Endothelial cell of umbilical vein (primary cell): ENCODE measurements around the gene ZNF3. TPM values are rescaled to one million over a fixed set of nuclear protein-coding genes. Genes with fewer than 3 reads are reported as not detected.
A peak's percentile ranks its signal among the peaks of the same experiment; 100 is the strongest.

Source experiments
- BruUV-seq: library from RNA; stranded (reverse); fragments of 400-500 nt; replicated peaks from 2 replicates; lab custom pipeline; 2021; lab: Mats Ljungman, UMichigan
- CTCF ChIA-PET: fragments of 300-600, 350-600 bp; sonication (Branson Sonifier 250); formaldehyde crosslinking; loops from one replicate; lab custom pipeline; 2021; ENCODE audit warnings: antibody characterized with exemption, inconsistent platforms; lab: Charles Lee
- POLR2A ChIA-PET: fragments of 300-600, 350-600 bp; sonication (Branson Sonifier 250); formaldehyde crosslinking; loops from one replicate; lab custom pipeline; 2021; ENCODE audit warnings: antibody characterized with exemption, inconsistent platforms; lab: Charles Lee
- DNase-seq: peaks from one replicate; pipeline ENCODE4 v3.0.0-alpha.2; 2011; ENCODE audit warnings: low read depth, low spot score
- FAIRE-seq: peaks from 2 replicates; lab custom pipeline; 2011; peaks lifted over from hg19 to GRCh38; lab: Jason Lieb, UNC
- H2AFZ ChIP-seq: 2 replicates; pipeline ENCODE4 v1.6.0; 2012; ENCODE audit warnings: low read depth, low read length, control low read depth, inconsistent platforms
- H3K27ac ChIP-seq: 2 replicates; pipeline ENCODE4 v1.5.1; 2011; ENCODE audit warnings: low read depth, mild to moderate bottlenecking, control low read depth, low read length, moderate library complexity; ENCODE audit not compliant: insufficient read depth
- H3K27me3 ChIP-seq, 2 experiments: 2 replicates each; pipeline versions ENCODE4 v1.6.0 to v1.6.1; 2011; ENCODE audit warnings: low read length in 2 of 2, mixed read lengths in 1 of 2; ENCODE audit not compliant: control insufficient read depth in 2 of 2, insufficient read depth in 2 of 2
- H3K36me3 ChIP-seq, 2 experiments: 2 replicates in 1 of 2; 3 replicates in 1 of 2; pipeline ENCODE4 v1.5.1; 2011; ENCODE audit warnings: low read length in 2 of 2, mild to moderate bottlenecking in 1 of 2, moderate library complexity in 1 of 2; ENCODE audit not compliant: control insufficient read depth in 2 of 2, insufficient read depth in 2 of 2; ENCODE audit errors: extremely low read depth in 1 of 2
- H3K4me1 ChIP-seq: 3 replicates; pipeline ENCODE4 v1.5.1; 2011; ENCODE audit warnings: mild to moderate bottlenecking, low read length; ENCODE audit not compliant: control insufficient read depth, insufficient read depth; ENCODE audit errors: extremely low read depth
- H3K4me2 ChIP-seq: 2 replicates; pipeline ENCODE4 v1.6.1; 2011; ENCODE audit warnings: low read length, control low read depth, mixed read lengths; ENCODE audit not compliant: insufficient read depth
- H3K4me3 ChIP-seq, 3 experiments: fragments of 200-600 bp in 1 of 3; sonication (generic), shearing (Covaris generic) in 1 of 3; replicated peaks in 1 of 3; 2 replicates each; pipeline ENCODE4 v1.5.1; 2011 to 2016; ENCODE audit warnings: control low read depth in 3 of 3, low read length in 3 of 3, mild to moderate bottlenecking in 2 of 3, inconsistent platforms in 1 of 3, low read depth in 1 of 3, moderate library complexity in 1 of 3; ENCODE audit not compliant: insufficient read depth in 1 of 3
- H3K79me2 ChIP-seq: 2 replicates; pipeline ENCODE4 v1.6.0; 2012; ENCODE audit warnings: low read length, inconsistent platforms; ENCODE audit not compliant: control insufficient read depth, insufficient read depth
- H3K9ac ChIP-seq: replicated peaks from 2 replicates; pipeline ENCODE3; 2011; ENCODE audit warnings: low read length, control low read depth; ENCODE audit not compliant: insufficient read depth; ENCODE audit errors: extremely low read depth
- H3K9me1 ChIP-seq: replicated peaks from 3 replicates; pipeline ENCODE4 v1.6.0; 2011; ENCODE audit warnings: mild to moderate bottlenecking, low read length; ENCODE audit not compliant: control insufficient read depth, insufficient read depth; ENCODE audit errors: extremely low read depth
- H3K9me3 ChIP-seq: replicated peaks from 2 replicates; pipeline ENCODE4 v1.5.1; 2012; ENCODE audit warnings: low read length, inconsistent platforms; ENCODE audit not compliant: control insufficient read depth, insufficient read depth
- H4K20me1 ChIP-seq: replicated peaks from 2 replicates; pipeline ENCODE3; 2011; ENCODE audit warnings: mild to moderate bottlenecking, low read length; ENCODE audit not compliant: control insufficient read depth, insufficient read depth; ENCODE audit errors: extremely low read depth
- CTCF ChIP-seq, 2 donors: IDR thresholded peaks; 1 replicate in 1 of 2; 2 replicates in 1 of 2; pipeline ENCODE4 v1.5.1; 2011; ENCODE audit warnings: low read length in 2 of 2, mild to moderate bottlenecking in 2 of 2, moderate library complexity in 2 of 2, control low read depth in 1 of 2, inconsistent platforms in 1 of 2, low read depth in 1 of 2; ENCODE audit not compliant: insufficient read depth in 1 of 2; ENCODE audit errors: extremely low read depth in 1 of 2
- EZH2 ChIP-seq: IDR thresholded peaks from 2 replicates; pipeline ENCODE4 v1.6.1; 2012; ENCODE audit warnings: borderline replicate concordance, low read depth, mild to moderate bottlenecking, moderate library complexity, low read length, inconsistent platforms; ENCODE audit not compliant: severe bottlenecking
- FOS ChIP-seq: IDR thresholded peaks from 2 replicates; pipeline ENCODE4 v1.6.1; 2011; ENCODE audit warnings: mild to moderate bottlenecking, low read length, moderate library complexity, borderline replicate concordance; ENCODE audit not compliant: insufficient read depth
- GATA2 ChIP-seq: IDR thresholded peaks from 2 replicates; pipeline ENCODE4 v1.7.0; 2011; ENCODE audit warnings: low read depth, mild to moderate bottlenecking, moderate library complexity, mixed read lengths, low read length; ENCODE audit not compliant: insufficient read length, insufficient read depth
- JUN ChIP-seq: IDR thresholded peaks from 2 replicates; pipeline ENCODE4 v1.6.1; 2011; ENCODE audit warnings: borderline replicate concordance, low read depth; ENCODE audit not compliant: insufficient read length, insufficient read depth
- MAX ChIP-seq: IDR thresholded peaks from 2 replicates; pipeline ENCODE4 v1.6.1; 2011; ENCODE audit not compliant: insufficient read depth, insufficient read length
- MYC ChIP-seq: IDR thresholded peaks from one replicate; pipeline ENCODE4 v1.6.1; 2011; ENCODE audit warnings: mild to moderate bottlenecking, low read depth, low read length
- POLR2A ChIP-seq: IDR thresholded peaks from 2 replicates; pipeline ENCODE4 v1.6.1; 2012; ENCODE audit warnings: low read depth, mild to moderate bottlenecking, control low read depth, low read length
- POLR2AphosphoS5 ChIP-seq: IDR thresholded peaks from 2 replicates; pipeline ENCODE4 v1.6.1; 2012; ENCODE audit warnings: low read depth, mild to moderate bottlenecking, control low read depth, low read length, moderate library complexity; ENCODE audit not compliant: insufficient read depth
- dilution Hi-C: fragments of 300-500 bp; cut with MboI; formaldehyde crosslinking; loops from one replicate; pipeline ENCODE4 v1.15.0; 2019; ENCODE audit warnings: low sequenced_read_pairs; ENCODE audit not compliant: extremely low pct_ligation_motif_present
- intact Hi-C: fragments of 100-400 bp; cut with micrococcal nuclease; formaldehyde crosslinking; loops from one replicate; pipeline ENCODE4 v1.10.0; 2022
- polyA plus RNA-seq, 4 experiments: library from polyadenylated mRNA; depleted of rRNA in 3 of 4; stranded (reverse) in 3 of 4; unstranded in 1 of 4; fragments of >200 nt; gene quantifications; 2 replicates each; pipeline versions ENCODE4 v1.2.1 to v1.2.3, GENCODE V29; 2011 to 2012; ENCODE audit warnings: missing spikeins in 1 of 4
- total RNA-seq: library from RNA; stranded (reverse); gene quantifications from 2 replicates; pipeline ENCODE4 v1.2.3, GENCODE V29; 2021

The ZNF3 gene
- total and polyA plus RNA-seq, 2 donors (not counting 3 experiments of a cell fraction or from before 2014, with no cell fraction given): 21.8 to 30.9 TPM

- H2AFZ ChIP-seq: no peak overlapping the region
Observed at GRCh38 chr7:100038326-100038725, 43.2 kb downstream of the ZNF3 start.

GRCh38 chr7:100035876-100036275, 45.6 kb downstream of the ZNF3 start:
- no peak for FAIRE-seq
- CTCF ChIA-PET: interaction anchor here (0.9 kb wide), 1 partner anchor 18 kb away, joined by 3 read pairs; no protein-coding TSS in a partner anchor
- no peaks in the 10 kb centered on the region for H4K20me1 ChIP-seq
- H3K36me3 ChIP-seq: peaks cover 19 to 33% of the 10 kb centered on the region in 2 experiments
- BruUV-seq: no TSS peak
- no peak for DNase-seq
- TF ChIP-seq MYC (no peak), GATA2 (no peak), POLR2AphosphoS5 (no peak), EZH2 (no peak), POLR2A (no peak), MAX (no peak), CTCF (IDR thresholded peaks at IDR 0.05; ENCODE audit: extremely low read depth in 1 of 2, insufficient read depth in 1 of 2, low read depth in 1 of 2, low read length in 2 of 2) (no peak), JUN (no peak), FOS (no peak)
- no peak overlapping the region for H3K9ac ChIP-seq
- H3K4me1 ChIP-seq: peaks cover 14% of the 10 kb centered on the region
- no peak overlapping the region for H3K4me2 ChIP-seq
- intact Hi-C loops: no loop called here
- no peaks in the 10 kb centered on the region for H3K27me3 ChIP-seq
- no peak overlapping the region for H2AFZ ChIP-seq
- H3K4me3 ChIP-seq: no peak overlapping the region
- peak overlapping the region; percentile 60 for H3K27ac ChIP-seq
- dilution Hi-C loops: no loop called here
- POLR2A ChIA-PET: no interaction called here
- no peaks in the 10 kb centered on the region for H3K9me1 ChIP-seq
- no peaks in the 10 kb centered on the region for H3K9me3 ChIP-seq
- H3K79me2 ChIP-seq: no peaks in the 10 kb centered on the region

More at GRCh38 chr7:100038326-100038725, 43.2 kb downstream of the ZNF3 start:
- POLR2A ChIA-PET: no interaction called here
- Histone ChIP-seq H3K4me2 (no peak overlapping the region), H3K27ac (no peak overlapping the region), H3K27me3 (no peaks in the 10 kb centered on the region), H4K20me1 (no peaks in the 10 kb centered on the region), H3K9ac (no peak overlapping the region), H3K9me1 (no peaks in the 10 kb centered on the region), H3K36me3 (peaks cover 16 to 18% of the 10 kb centered on the region in 2 experiments), H3K4me3 (no peak overlapping the region), H3K9me3 (no peaks in the 10 kb centered on the region), H3K79me2 (no peaks in the 10 kb centered on the region), H3K4me1 (peaks cover 23% of the 10 kb centered on the region)
- no peak for TF ChIP-seq JUN
- no peak for TF ChIP-seq POLR2AphosphoS5
- intact Hi-C loops: no loop called here
- DNase-seq (no peak), FAIRE-seq (no peak)
- dilution Hi-C loops: no loop called here
- CTCF ChIA-PET: no interaction called here
- no TSS peak for BruUV-seq
